GM18505 (cell line): Measurements from ENCODE around the gene PCID2.

Experiments
- ATAC-seq: cut with Tn5 transposase; IDR thresholded peaks from one replicate; pipeline ENCODE4 v1.9.1; 2021; ENCODE audit not compliant: unreplicated experiment
- POLR2A ChIP-seq: IDR thresholded peaks from 4 replicates; pipeline ENCODE4 v1.6.1; 2011; ENCODE audit warnings: borderline replicate concordance; ENCODE audit not compliant: insufficient read depth, insufficient read length; ENCODE audit errors: extremely low read depth

PCID2 gene

GRCh38 chr13:113187883-113188665, 20.4 kb downstream of the PCID2 start:
- ATAC-seq = no peak
- no peak for TF ChIP-seq POLR2A

GRCh38 chr13:113187263-113187669, 21.2 kb downstream of the PCID2 start:
- no peak for ATAC-seq
- no peak for TF ChIP-seq POLR2A

GRCh38 chr13:113186061-113186900, 22.2 kb downstream of the PCID2 start:
- no peak for TF ChIP-seq POLR2A
- ATAC-seq = no peak

GRCh38 chr13:113184568-113185440, 23.7 kb downstream of the PCID2 start:
- no peak for ATAC-seq

GRCh38 chr13:113183450-113184129, 24.9 kb downstream of the PCID2 start:
- ATAC-seq = no peak
- no peak for TF ChIP-seq POLR2A

More at GRCh38 chr13:113184568-113185440, 23.7 kb downstream of the PCID2 start:
- TF ChIP-seq POLR2A = no peak

- no peak for ATAC-seq
- no peak for TF ChIP-seq POLR2A
Measured at GRCh38 chr13:113182046-113182445, 26.4 kb downstream of the PCID2 start.

- ATAC-seq = no peak
- no peak for TF ChIP-seq POLR2A
Measured at GRCh38 chr13:113179374-113180230, 28.9 kb downstream of the PCID2 start.

GRCh38 chr13:113178896-113179167, 29.6 kb downstream of the PCID2 start:
- no peak for ATAC-seq
- no peak for TF ChIP-seq POLR2A

GRCh38 chr13:113178070-113178895, 30.2 kb downstream of the PCID2 start:
- TF ChIP-seq POLR2A = no peak
- no peak for ATAC-seq

- TF ChIP-seq POLR2A = no peak
- no peak for ATAC-seq
Measured at GRCh38 chr13:113176822-113177221, 31.6 kb downstream of the PCID2 start.

GRCh38 chr13:113176280-113176679, 32.2 kb downstream of the PCID2 start:
- no peak for ATAC-seq

More at GRCh38 chr13:113176280-113176679, 32.2 kb downstream of the PCID2 start:
- no peak for TF ChIP-seq POLR2A
